Coronary artery (tissue), 2 donors: ENCODE data around the gene TMEM200B.

Experiments used
- DNase-seq: peaks from one replicate; pipeline ENCODE4 v3.0.0-alpha.2; 2017; ENCODE audit warnings: low spot score
- H3K27ac ChIP-seq, 2 donors: fragments of 200-600 bp; sonication (generic); one replicate each; pipeline ENCODE4 v1.5.1; 2016 to 2019
- H3K4me3 ChIP-seq: fragments of 200-600 bp; sonication (generic); 2 replicates; pipeline ENCODE4 v1.5.1; 2016; ENCODE audit warnings: mild to moderate bottlenecking, moderate library complexity
- TF ChIP-seq, protein P1 (sequence below): fragments of 200-600 bp; sonication (generic); IDR thresholded peaks from one replicate; pipeline ENCODE4 v1.5.1; 2019; ENCODE audit warnings: antibody characterized with exemption

The TMEM200B gene

GRCh38 chr1:29164588-29164987 is 40.9 kb upstream of the TMEM200B start:
- TF ChIP-seq, protein P1, sequence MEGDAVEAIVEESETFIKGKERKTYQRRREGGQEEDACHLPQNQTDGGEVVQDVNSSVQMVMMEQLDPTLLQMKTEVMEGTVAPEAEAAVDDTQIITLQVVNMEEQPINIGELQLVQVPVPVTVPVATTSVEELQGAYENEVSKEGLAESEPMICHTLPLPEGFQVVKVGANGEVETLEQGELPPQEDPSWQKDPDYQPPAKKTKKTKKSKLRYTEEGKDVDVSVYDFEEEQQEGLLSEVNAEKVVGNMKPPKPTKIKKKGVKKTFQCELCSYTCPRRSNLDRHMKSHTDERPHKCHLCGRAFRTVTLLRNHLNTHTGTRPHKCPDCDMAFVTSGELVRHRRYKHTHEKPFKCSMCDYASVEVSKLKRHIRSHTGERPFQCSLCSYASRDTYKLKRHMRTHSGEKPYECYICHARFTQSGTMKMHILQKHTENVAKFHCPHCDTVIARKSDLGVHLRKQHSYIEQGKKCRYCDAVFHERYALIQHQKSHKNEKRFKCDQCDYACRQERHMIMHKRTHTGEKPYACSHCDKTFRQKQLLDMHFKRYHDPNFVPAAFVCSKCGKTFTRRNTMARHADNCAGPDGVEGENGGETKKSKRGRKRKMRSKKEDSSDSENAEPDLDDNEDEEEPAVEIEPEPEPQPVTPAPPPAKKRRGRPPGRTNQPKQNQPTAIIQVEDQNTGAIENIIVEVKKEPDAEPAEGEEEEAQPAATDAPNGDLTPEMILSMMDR: no peak
- Histone ChIP-seq H3K4me3 (no peak overlapping the region), H3K27ac (no peak overlapping the region)
- no peak for DNase-seq

DNA sequence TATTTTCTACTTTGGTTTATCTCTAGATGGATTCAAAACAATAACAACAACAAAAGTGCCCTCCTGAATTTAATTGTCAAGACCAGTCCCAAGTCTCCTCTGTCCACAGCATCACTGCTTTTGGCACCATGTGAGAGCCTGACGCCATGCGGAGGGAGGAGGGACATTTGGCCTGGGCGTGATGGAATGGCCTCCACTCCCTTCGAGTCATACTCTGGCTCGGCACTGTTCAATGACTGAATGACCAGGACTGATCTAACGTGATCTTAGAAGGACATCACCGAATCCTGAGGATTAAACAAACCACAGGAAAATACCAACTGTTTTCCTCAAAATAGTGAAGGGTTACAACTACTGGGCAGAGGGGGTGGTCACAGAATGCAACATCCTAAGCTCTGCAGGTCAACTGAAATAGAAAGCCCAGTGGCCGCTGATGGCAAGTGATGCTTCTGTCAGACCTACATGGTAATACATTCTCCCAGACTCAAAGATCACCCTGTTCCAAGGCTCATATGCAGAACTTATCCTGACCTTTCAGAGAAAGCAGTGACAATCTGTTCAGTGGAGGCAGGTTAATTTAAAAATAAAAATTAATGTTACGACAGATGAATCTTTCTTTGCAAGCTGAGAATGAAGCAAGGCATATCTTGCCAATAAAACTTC is 38.9 kb upstream of the TMEM200B start:
- no peak overlapping the region for H3K27ac ChIP-seq
- TF ChIP-seq, protein P1: no peak
- H3K4me3 ChIP-seq: no peak overlapping the region
- DNase-seq: no peak

DNA sequence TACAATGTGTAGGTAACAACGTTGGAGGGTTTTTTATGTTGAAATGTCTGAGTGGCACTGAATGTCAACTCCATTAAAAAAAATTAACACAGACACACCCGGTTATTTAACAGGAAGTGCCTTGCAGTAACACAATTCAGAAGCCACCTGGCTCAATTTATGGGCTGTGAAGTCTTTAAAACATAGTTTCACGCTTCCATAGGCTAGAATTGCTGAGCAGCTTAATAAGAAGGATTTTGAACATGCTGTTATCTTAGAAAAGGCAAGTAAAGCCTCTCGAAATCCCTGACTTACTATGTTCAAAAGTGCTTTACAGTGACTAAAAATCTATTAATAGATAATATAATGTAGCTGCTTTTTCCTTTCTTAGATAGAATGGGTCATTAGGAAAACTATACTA is 38.3 kb upstream of the TMEM200B start:
- DNase-seq: no peak
- TF ChIP-seq, protein P1: no peak
- no peak overlapping the region for H3K27ac ChIP-seq
- no peak overlapping the region for H3K4me3 ChIP-seq

DNA sequence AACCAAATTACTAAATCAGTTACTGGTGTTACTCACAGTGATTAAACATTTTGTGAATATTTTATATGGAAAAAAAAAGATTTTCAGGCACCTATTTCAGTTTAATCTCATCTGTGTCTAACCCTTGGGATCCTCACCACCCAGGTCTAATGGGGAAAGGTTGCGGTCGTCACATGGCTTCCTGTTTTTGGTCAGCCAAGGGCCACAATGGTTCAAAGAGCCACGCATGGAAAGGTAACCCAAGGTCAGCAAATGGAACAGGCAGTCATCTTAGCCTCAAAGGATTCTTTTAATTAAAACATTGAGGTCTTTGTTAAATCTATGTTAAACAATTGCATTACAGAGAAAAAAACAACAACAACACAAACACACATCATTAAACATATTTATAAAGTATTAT is 36.1 kb upstream of the TMEM200B start:
- H3K27ac ChIP-seq: no peak overlapping the region
- no peak overlapping the region for H3K4me3 ChIP-seq
- no peak for DNase-seq
- TF ChIP-seq, protein P1: no peak

DNA sequence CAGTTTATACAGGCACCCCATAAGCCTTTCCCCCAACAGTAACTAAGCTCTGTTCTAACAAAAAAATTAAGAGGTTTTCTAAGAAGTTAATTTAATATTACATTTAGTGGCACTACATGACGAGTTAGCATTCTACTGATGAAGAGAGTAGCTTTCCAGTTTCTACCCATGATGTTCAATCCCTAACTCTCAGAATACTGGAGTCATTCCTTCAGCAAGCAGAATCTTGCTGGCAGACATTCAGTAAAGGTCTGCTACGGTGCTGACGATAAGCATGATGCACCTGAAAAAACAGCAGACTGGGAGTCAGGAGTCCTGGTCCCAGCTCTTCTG is 33.5 kb upstream of the TMEM200B start:
- no peak overlapping the region for H3K27ac ChIP-seq
- TF ChIP-seq, protein P1: no peak
- DNase-seq: no peak
- H3K4me3 ChIP-seq: no peak overlapping the region

DNA sequence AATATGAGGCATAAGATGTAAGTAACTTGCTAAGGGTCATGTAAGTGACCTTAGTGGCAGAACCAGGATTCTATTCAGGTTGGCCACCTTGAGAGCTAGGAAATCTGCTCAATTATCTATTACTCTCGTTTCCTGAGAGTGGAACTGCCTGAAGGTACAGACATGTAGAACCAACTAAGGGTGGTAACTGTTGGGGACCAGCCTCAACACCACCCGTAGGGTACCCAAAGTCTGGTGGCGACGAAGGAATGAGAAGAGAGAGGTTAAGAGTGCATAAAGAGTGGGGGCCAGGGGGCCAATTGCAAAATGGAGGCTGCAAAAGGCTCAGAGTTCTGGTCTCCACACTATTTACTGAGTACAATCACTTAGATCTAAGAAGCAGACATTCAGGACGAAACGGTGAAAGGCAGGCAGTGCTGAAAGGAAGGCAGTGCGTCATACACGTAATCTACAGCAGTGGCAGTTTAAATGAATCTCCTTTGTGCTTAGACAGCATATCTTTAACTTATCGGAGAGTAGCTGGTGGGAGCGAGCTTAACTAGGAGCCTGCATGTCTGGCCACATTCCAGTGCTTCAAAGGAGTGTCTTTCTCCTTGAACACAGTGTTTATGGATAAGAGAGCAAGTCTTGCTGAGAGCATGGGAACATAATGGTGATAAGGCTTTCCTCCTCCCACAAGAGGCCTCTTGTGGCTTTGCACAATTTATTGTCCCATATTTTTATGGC is 33.0 kb upstream of the TMEM200B start:
- no peak for DNase-seq
- H3K4me3 ChIP-seq: no peak overlapping the region
- TF ChIP-seq, protein P1: no peak
- peak overlapping the region in 1 of 2 donors; percentile 53 for H3K27ac ChIP-seq
